ENCODE results near the gene GABARAPL2.
"Not testable (repeated sequence)": the region's sequence is repeated elsewhere in the genome, so short reads cannot be mapped to it uniquely, and the experiment has no call there.

GABARAPL2 gene

GRCh38 chr16:75566040-75566757, at the start of gene GABARAPL2:
Gene GABARAPL2 (plus strand): TSS chr16:75566379. CDS start chr16:75566487, 108 bp downstream.
- Mint-ChIP-seq H3K27ac (peak within 1 kb of the TSS; percentile 86), H3K4me3 (peak within 1 kb of the TSS; percentile 85), H3K36me3 (ENCODE audit: low read depth) (peaks cover 10% of the 10 kb centered on the region), H3K9me3 (no peaks in the 10 kb centered on the region), H3K27me3 (ENCODE audit: low read depth) (peaks cover 14% of the 10 kb centered on the region), H3K4me1 (ENCODE audit: low read depth) (peaks cover 24% of the 10 kb centered on the region)

DNA sequence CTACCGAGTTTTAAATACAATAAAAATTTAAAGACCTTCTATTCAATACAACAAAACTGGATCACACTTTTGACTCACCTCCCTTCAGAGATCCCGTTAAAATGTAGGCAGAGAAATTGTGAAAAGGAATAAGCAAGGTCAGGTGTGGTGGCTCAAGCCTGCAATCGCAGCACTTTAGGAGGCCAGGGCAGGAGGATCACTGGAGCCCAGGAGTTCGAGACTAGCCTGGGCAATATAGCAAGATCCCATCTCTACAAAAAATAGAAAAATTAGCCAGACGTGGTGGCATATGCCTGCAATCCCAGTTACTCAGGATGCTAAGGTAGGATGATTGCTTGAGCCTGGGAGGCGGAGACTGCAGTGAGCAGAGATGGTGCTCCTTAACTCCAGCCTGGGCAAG, 47.0 kb upstream of the GABARAPL2 start:
- no peaks in the 10 kb centered on the region for H3K9me3 Mint-ChIP-seq
- peaks cover 11% of the 10 kb centered on the region for H3K27me3 Mint-ChIP-seq (ENCODE audit: low read depth)
- H3K4me1 Mint-ChIP-seq (ENCODE audit: low read depth) = peaks cover 8% of the 10 kb centered on the region
- H3K27ac Mint-ChIP-seq = no peak overlapping the region
- peaks cover 1% of the 10 kb centered on the region for H3K36me3 Mint-ChIP-seq (ENCODE audit: low read depth)
- H3K4me3 Mint-ChIP-seq = no peak overlapping the region

GRCh38 chr16:75526032-75526790, 40.0 kb upstream of the GABARAPL2 start:
- Mint-ChIP-seq H3K4me1 (ENCODE audit: low read depth) (no peaks in the 10 kb centered on the region), H3K27me3 (ENCODE audit: low read depth) (no peaks in the 10 kb centered on the region), H3K27ac (no peak overlapping the region), H3K4me3 (no peak overlapping the region), H3K36me3 (ENCODE audit: low read depth) (no peaks in the 10 kb centered on the region), H3K9me3 (no peaks in the 10 kb centered on the region)

- no peaks in the 10 kb centered on the region for H3K4me1 Mint-ChIP-seq (ENCODE audit: low read depth)
- H3K36me3 Mint-ChIP-seq (ENCODE audit: low read depth) = no peaks in the 10 kb centered on the region
- H3K27me3 Mint-ChIP-seq (ENCODE audit: low read depth) = no peaks in the 10 kb centered on the region
- no peaks in the 10 kb centered on the region for H3K9me3 Mint-ChIP-seq
- H3K27ac Mint-ChIP-seq = no peak overlapping the region
- no peak overlapping the region for H3K4me3 Mint-ChIP-seq
Observed at GRCh38 chr16:75527825-75528299, 38.3 kb upstream of the GABARAPL2 start.

DNA sequence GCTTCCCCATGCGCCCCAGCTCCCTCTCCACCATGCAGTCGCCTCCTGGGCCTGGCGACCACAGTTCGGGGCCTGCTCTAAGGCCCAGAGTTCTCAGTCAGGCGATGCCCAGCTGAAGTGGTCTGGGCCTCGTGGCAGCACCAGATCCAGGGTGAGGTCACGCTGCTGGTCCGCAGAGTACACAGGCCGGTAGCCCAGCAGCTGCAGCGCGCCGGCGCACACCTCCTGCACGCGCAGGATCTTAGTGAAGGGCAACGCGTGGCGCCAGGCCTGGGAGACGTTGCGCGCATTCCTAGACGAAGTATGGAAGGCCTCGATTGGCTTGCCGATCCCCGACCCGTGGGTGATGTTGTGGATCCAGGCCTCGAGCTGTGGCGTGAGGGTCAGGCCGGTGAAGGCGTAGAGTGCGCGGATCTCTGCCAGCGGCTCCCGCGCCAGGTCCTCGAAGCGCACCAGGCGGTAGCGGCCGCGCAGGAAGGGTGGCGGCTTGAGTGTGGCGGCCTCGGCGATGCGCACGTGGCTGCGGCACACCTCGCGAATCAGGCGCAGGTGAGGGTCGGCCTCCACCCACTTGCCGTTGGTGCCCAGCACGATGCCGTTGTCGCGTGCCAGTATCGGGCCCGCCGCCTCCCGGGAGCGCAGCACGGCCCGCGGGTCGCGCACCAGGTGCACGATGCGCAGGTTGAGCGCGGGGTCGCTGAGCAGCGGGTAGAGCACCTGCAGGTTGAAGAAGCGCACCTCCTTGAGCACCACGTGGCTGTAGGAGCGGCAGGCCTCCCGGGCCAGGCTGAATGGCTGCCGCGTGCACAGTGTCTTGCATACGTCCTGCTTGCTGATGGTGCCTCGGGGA, 36.9 kb upstream of the GABARAPL2 start:
- H3K36me3 Mint-ChIP-seq (ENCODE audit: low read depth) = no peaks in the 10 kb centered on the region
- no peak overlapping the region for H3K4me3 Mint-ChIP-seq
- no peak overlapping the region for H3K27ac Mint-ChIP-seq
- H3K4me1 Mint-ChIP-seq (ENCODE audit: low read depth) = no peaks in the 10 kb centered on the region
- H3K9me3 Mint-ChIP-seq = no peaks in the 10 kb centered on the region
- no peaks in the 10 kb centered on the region for H3K27me3 Mint-ChIP-seq (ENCODE audit: low read depth)

DNA sequence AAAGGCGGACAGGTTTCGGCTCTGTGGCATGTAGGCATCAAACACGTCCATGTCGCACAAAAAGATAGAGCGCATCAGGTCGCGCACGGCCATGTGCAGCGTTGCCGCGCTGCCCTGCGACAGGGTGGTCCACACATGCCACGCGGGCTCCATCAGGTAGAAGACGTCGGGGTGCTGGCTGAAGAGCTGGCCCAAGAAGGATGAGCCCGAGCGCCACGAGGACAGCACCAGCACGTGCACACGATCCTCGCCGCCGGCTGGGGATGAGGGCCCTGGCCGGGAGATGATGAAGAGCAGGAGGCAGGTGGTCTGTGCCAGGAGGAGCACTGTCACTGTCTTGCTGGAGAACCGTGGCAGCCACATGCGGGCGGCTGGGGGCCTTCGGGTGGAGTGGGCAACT, 36.2 kb upstream of the GABARAPL2 start:
- H3K27me3 Mint-ChIP-seq (ENCODE audit: low read depth) = no peaks in the 10 kb centered on the region
- H3K4me1 Mint-ChIP-seq (ENCODE audit: low read depth) = no peaks in the 10 kb centered on the region
- H3K36me3 Mint-ChIP-seq (ENCODE audit: low read depth) = no peaks in the 10 kb centered on the region
- H3K9me3 Mint-ChIP-seq = no peaks in the 10 kb centered on the region
- H3K27ac Mint-ChIP-seq = no peak overlapping the region
- no peak overlapping the region for H3K4me3 Mint-ChIP-seq

GRCh38 chr16:75532142-75532765, 33.9 kb upstream of the GABARAPL2 start:
- Mint-ChIP-seq H3K36me3 (ENCODE audit: low read depth) (no peaks in the 10 kb centered on the region), H3K4me3 (no peak overlapping the region), H3K9me3 (no peaks in the 10 kb centered on the region), H3K4me1 (ENCODE audit: low read depth) (no peaks in the 10 kb centered on the region), H3K27me3 (ENCODE audit: low read depth) (no peaks in the 10 kb centered on the region), H3K27ac (no peak overlapping the region)

DNA sequence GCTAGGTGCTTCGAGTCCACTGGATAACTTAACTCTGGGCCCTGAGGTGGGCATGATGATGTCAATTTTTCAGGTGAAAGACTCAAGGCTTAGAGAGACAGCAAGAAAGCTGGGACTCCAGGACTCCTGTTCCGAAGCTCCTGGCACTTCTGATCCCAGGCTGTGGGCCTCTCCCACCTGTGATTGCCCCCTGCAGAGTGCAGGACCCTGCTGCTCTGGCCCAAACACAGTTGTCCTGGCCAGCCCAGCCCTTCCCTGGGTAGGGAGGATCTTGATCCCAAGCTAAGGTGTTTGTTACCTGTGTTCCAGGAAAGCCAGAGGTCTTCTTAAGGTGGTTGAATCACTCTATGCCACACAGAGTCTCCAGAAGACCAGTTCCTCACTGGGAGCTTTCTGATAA, 33.4 kb upstream of the GABARAPL2 start:
- Mint-ChIP-seq H3K27ac (no peak overlapping the region), H3K4me1 (ENCODE audit: low read depth) (no peaks in the 10 kb centered on the region), H3K4me3 (no peak overlapping the region), H3K36me3 (ENCODE audit: low read depth) (no peaks in the 10 kb centered on the region), H3K27me3 (ENCODE audit: low read depth) (no peaks in the 10 kb centered on the region), H3K9me3 (no peaks in the 10 kb centered on the region)

GRCh38 chr16:75534560-75535205, 31.5 kb upstream of the GABARAPL2 start:
- Mint-ChIP-seq H3K27ac (no peak overlapping the region), H3K4me1 (ENCODE audit: low read depth) (no peaks in the 10 kb centered on the region), H3K9me3 (no peaks in the 10 kb centered on the region)

GRCh38 chr16:75535211-75535843, 30.9 kb upstream of the GABARAPL2 start:
- no peak overlapping the region for H3K4me3 Mint-ChIP-seq

More at GRCh38 chr16:75534560-75535205, 31.5 kb upstream of the GABARAPL2 start:
- Mint-ChIP-seq H3K36me3 (ENCODE audit: low read depth) (no peaks in the 10 kb centered on the region), H3K27me3 (ENCODE audit: low read depth) (no peaks in the 10 kb centered on the region), H3K4me3 (no peak overlapping the region)

DNA sequence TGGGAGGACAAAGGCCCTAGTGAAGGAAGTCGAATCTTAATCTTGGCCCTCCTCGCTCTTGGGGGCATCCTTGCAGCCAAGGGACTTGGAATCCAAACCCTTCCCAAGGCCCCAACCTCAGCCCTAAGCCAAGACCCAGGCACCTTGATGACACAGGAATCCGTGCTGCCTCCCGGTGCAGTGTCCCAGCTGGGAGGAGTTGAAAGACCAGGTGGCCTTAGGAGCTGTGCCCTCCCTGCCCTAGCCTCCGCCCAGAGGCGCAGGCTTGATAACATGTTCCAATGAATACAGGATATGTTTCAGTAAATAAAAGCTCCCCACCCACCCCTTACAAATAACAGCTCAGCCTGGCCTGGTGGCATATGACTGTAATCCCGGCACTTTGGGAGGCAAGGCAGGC, 30.3 kb upstream of the GABARAPL2 start, which contains the start of gene CHST5:
Gene CHST5, minus strand, starts transcription at position 208 of the 400 bp plus-strand sequence. CDS start 5,724 bp downstream, outside the sequence.
- H3K27me3 Mint-ChIP-seq (ENCODE audit: low read depth) = no peaks in the 10 kb centered on the region
- H3K36me3 Mint-ChIP-seq (ENCODE audit: low read depth) = no peaks in the 10 kb centered on the region
- H3K27ac Mint-ChIP-seq = no peak within 1 kb of the TSS
- H3K9me3 Mint-ChIP-seq = no peaks in the 10 kb centered on the region
- H3K4me1 Mint-ChIP-seq (ENCODE audit: low read depth) = no peaks in the 10 kb centered on the region
- H3K4me3 Mint-ChIP-seq = no peak within 1 kb of the TSS

More at GRCh38 chr16:75535211-75535843, 30.9 kb upstream of the GABARAPL2 start:
- Mint-ChIP-seq H3K27me3 (ENCODE audit: low read depth) (no peaks in the 10 kb centered on the region), H3K36me3 (ENCODE audit: low read depth) (no peaks in the 10 kb centered on the region), H3K4me1 (ENCODE audit: low read depth) (no peaks in the 10 kb centered on the region), H3K9me3 (no peaks in the 10 kb centered on the region), H3K27ac (no peak overlapping the region)

- Mint-ChIP-seq H3K27me3 (ENCODE audit: low read depth) (no peaks in the 10 kb centered on the region), H3K4me3 (no peak overlapping the region), H3K36me3 (ENCODE audit: low read depth) (no peaks in the 10 kb centered on the region), H3K4me1 (ENCODE audit: low read depth) (no peaks in the 10 kb centered on the region), H3K27ac (no peak overlapping the region), H3K9me3 (no peaks in the 10 kb centered on the region)
Observed at GRCh38 chr16:75537776-75538175, 28.4 kb upstream of the GABARAPL2 start.

DNA sequence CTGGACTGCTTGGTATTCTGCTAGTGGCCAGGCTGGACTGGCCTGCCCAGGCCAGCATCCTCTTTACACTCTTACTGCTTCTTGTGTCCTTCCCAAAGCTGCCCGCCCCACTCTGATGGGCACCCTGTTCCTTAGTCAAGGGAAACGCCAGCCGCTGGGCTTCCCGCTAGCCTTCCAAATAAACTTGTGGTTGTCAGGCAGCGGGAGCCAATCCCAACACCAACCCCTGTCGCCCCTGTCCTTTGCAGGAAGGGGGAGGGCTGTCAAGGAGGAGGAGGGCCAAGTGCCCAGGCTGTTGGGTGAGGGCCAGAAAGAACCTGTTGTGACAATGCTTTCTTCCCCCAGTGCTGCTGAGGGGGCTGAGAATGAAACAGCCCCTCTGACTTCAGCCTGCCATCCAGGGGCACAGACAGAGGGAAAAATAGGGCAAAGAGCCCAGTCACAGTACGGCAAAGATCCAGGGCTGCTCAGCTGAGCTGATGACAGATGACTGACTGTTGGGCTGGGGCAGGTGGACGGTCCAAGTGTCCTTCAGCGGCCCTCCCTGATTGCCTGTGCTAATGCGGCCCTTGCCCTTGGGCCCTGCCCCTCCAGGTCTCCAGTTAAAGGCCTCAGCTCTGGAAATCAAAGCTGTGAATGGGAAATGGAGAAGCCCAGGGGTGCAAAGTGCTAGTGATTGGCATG, 27.2 kb upstream of the GABARAPL2 start:
- H3K36me3 Mint-ChIP-seq (ENCODE audit: low read depth); H3K9me3 Mint-ChIP-seq; H3K27ac Mint-ChIP-seq; H3K4me3 Mint-ChIP-seq; H3K27me3 Mint-ChIP-seq (ENCODE audit: low read depth); H3K4me1 Mint-ChIP-seq (ENCODE audit: low read depth): not testable (repeated sequence)

Data from T-helper 1 cell treated with Interleukin-12 subunit alpha and Interleukin-12 subunit beta and Interleukin-4 antibody, amounts not matched to agents 30 μg/mL and 1 μg/mL, for 36 hours (primary cell).